Hematopoietic multipotent progenitor cell treated with erythropoietin and hydrocortisone succinate and interleukin-3 and kit ligand, for 6 days (in vitro differentiated cells): ENCODE measurements around the gene RGCC.
A peak's percentile ranks its signal among the peaks of the same experiment; 100 is the strongest.
"Not testable (repeated sequence)": the region's sequence is repeated elsewhere in the genome, so short reads cannot be mapped to it uniquely, and the experiment has no call there.

Experiments used
- DNase-seq: peaks from one replicate; pipeline ENCODE4 v3.0.0-alpha.2; 2015

RGCC gene

GRCh38 chr13:41456768-41457588, at the start of gene RGCC:
TSS of gene RGCC (plus strand) at chr13:41457550. CDS start at chr13:41457708, 158 bp downstream.
- DNase-seq: peak; percentile 87

- DNase-seq: no peak
Observed at GRCh38 chr13:41408121-41408520, 49.2 kb upstream of the RGCC start.

DNA sequence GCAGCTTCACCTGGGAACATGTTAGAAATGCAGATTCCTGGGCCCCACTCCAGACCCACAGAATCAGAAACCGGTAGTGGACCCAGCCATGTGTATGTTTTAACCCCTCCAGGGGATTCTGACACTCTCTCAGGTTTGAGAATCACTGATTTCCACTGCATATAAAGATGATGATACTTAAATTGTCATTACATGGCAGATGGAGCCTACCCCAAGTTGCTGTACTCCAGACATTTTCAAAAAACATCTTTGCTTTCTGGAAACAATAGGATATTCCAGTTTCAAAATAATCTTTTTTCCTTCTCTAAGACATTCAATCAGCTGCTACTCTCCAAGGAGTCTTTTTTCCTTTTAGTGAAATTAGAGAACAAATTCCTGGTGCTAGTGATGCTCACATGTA, 48.6 kb upstream of the RGCC start:
- DNase-seq: no peak

DNA sequence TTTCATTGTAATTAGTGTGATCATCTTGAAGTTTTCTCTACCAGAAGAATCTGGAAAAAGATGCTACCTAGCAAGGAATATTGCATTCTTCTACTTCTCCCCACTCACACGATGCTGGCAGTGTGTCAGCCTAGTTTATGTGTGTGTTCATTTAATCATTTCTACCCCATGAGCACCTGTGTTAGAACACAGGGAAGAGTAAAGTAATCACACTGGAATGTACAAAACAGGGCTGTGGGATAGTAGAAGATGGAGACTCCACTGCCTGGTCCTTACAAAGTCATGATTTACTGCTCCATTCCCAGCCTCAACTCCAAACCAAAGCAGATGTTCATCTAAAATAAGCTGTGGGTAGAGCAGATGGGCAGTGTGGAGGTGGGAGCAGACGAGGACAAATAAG, 47.7 kb upstream of the RGCC start:
- no peak for DNase-seq

DNA sequence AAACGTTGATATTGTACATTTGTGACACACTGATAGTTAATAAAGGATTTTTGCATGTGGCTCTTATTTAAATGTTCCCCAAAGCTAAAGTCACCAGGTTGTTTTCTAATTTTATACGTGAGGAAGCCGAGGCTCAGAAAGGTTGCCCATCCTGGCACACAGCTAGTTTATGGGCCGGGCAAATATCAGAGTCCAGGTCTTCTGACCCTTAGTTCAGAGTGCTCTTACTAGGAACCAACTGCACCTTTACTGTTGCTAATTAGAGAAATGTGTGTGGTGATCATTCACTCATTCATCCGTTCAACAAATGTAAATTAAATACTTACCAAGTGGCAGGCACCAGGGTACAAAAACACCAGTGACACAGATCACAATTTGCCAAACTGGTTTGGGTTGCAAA, 46.3 kb upstream of the RGCC start:
- no peak for DNase-seq

- peak; percentile 49 for DNase-seq
Observed at GRCh38 chr13:41411522-41411921, 45.8 kb upstream of the RGCC start.

DNA sequence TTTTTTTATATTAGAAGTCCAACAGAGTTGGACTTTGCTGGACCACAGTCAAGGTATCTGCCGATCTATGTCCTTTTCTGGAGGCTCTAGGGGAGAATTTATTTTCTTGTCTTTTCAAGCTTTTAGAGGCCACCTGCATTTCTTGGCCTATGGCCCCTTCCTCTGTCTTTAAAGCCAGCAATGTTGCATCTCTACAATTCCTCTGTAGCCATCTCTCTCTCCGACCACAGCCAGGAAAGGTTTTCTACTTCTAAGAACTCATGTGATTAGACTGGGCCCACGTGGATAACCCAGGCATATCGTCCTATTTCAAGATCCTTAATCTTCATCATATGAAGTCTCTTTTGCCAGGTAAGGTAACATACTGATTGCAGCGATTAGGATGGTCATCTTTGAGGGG, 43.5 kb upstream of the RGCC start:
- no peak for DNase-seq

GRCh38 chr13:41416276-41416675, 41.1 kb upstream of the RGCC start:
- DNase-seq: no peak

GRCh38 chr13:41418027-41418426, 39.3 kb upstream of the RGCC start:
- DNase-seq: no peak

GRCh38 chr13:41418731-41419130, 38.6 kb upstream of the RGCC start:
- DNase-seq: no peak

DNA sequence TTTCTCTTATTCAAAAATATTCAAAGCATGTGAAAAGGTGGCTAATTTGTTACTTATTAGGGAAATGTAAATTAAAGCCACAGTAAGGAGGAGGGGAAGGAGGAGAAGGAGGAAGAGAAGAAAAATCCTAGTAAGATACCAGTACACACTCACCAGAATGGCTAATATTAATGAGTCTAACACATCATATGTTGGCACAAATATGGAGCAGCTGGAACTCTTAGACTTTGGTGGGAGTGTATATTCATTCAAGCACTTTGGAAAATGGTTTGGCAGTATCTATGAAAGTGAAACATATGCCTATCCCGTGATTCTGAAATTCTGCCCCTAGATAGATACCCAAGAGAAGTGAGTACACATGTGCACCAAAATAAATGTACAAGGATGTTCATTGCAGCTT, 38.1 kb upstream of the RGCC start:
- no peak for DNase-seq

GRCh38 chr13:41420146-41420545, 37.2 kb upstream of the RGCC start:
- DNase-seq: no peak

- DNase-seq: not testable (repeated sequence)
Observed at GRCh38 chr13:41421330-41421729, 36.0 kb upstream of the RGCC start.

DNA sequence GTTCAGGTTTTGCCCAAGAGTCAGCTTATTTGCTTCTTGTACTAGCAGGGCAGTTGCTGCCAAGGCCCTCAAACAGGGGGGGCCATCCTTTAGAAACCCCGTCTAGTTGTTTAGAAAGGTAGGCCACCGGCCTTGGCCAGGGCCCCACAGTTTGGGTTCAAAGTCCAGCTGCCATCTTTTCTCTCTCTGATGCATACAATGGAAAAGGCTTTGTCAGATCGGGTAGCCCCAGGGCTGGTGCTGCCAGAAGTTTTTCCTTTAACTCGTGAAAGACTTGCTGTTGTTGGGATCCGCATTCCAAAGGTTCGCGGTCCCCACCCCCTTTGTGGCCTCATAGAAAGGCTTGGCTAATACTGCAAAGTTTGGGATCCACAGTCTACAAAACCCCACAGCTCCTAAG, 35.4 kb upstream of the RGCC start:
- not testable (repeated sequence) for DNase-seq

- not testable (repeated sequence) for DNase-seq
Observed at GRCh38 chr13:41423259-41423658, 34.1 kb upstream of the RGCC start.

DNA sequence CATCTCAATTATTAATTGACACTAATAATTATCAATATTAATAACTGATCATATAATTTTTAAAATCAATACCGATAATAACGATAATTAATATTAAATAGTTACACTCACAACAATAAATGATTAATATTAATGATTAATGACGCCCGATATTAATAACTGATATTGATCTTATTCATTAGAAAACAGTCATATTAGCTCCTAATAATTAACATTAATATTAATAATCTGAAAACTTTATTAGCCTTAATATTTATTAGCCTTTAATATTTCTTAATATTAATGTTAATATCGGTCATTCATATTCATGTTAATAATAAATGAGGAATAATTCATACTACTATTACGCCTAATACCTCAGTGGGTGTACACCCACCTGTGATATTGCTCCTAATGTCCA, 32.7 kb upstream of the RGCC start:
- DNase-seq: not testable (repeated sequence)

GRCh38 chr13:41426047-41426446, 31.3 kb upstream of the RGCC start:
- no peak for DNase-seq

DNA sequence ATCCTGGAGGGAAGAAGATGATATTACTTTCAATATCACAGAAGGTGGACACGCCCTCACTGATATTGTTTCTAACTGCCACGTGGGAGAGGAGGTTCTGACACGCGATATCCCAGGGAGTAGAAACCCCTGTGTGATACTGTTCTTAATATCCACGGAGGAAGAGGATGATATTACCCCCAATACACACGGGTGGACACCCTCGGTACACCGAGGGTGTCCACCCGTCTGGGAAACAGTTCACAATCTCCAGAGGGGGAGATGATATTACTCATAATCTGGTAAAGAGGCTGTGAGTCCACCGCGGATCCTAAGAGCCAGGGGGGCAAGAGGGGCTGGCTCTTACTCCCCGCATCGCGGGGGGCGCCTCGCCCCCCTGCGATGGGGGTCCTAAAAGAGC, 29.7 kb upstream of the RGCC start:
- no peak for DNase-seq

DNA sequence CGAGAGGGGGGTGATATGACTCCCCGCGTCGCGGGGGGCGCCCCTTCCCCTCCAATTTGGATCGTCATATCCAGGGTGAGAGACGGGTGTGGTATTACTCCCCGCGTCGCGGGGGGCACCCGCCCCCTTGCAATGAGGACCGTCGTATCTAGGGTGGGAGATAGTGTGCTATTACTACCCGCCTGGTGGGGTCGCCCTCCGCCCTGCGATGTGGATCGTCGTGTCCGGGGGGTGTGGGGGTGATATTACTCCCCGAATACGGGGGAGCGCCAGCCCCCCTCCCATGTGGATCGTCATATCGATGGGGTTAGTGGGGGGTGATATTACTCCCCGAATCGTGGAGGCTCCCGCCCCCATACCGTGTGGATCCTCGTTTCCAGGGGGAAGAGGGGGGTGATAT, 29.2 kb upstream of the RGCC start:
- no peak for DNase-seq

GRCh38 chr13:41434030-41434429, 23.3 kb upstream of the RGCC start:
- not testable (repeated sequence) for DNase-seq

GRCh38 chr13:41434831-41435520, 22.4 kb upstream of the RGCC start:
- no peak for DNase-seq

GRCh38 chr13:41443969-41444368, 13.4 kb upstream of the RGCC start:
- DNase-seq: no peak

DNA sequence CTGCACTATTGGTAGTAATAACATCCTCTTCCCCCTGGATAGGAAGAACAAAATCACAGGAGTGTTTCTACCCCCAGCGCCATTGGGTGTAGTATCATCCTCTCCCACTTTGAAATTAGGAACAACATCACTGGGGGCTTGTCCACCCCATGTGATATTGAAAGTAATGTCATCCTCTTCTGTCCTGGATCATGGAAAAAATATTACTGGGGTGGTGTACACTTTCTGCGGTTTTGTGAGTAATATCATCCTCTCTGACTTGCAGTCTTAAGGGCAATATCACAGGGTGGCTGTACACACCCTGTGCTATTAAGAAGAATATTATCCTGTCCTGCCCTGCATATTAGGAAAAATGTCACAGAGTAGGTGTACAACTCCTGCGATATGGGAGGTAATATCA, 4.9 kb upstream of the RGCC start:
- DNase-seq: no peak

- no peak for DNase-seq
Observed at GRCh38 chr13:41453620-41454019, 3.7 kb upstream of the RGCC start.

GRCh38 chr13:41454170-41454569, 3.2 kb upstream of the RGCC start:
- no peak for DNase-seq
